SH-SY5Y (cell line): ENCODE data around the gene NUPR1.

Experiments
- GATA2 ChIP-seq: IDR thresholded peaks from 2 replicates; pipeline ENCODE4 v1.6.1; 2011; ENCODE audit warnings: mild to moderate bottlenecking, low read depth, low read length
- GATA3 ChIP-seq: IDR thresholded peaks from 2 replicates; pipeline ENCODE4 v1.6.1; 2011; ENCODE audit warnings: low read depth, mild to moderate bottlenecking, low read length, moderate library complexity

GRCh38 chr16:28561557-28562187, 22.9 kb upstream of the NUPR1 start:
- TF ChIP-seq GATA2 (no peak), GATA3 (no peak)
